Measurements from ENCODE around the gene SLC22A31. TPM values are rescaled to one million over a fixed set of nuclear protein-coding genes. Genes with fewer than 3 reads are reported as not detected.

Gene SLC22A31
- total RNA-seq, 1 experiment from 2014 or later: 4.5 TPM

GRCh38 chr16:89149386-89149785 is 51.0 kb downstream of the SLC22A31 start:
- ATAC-seq (no peak), DNase-seq (ENCODE audit: low read depth, low spot score) (no peak)
- no peak overlapping the region for H3K27ac ChIP-seq (ENCODE audit: low read length)
- no peaks in the 10 kb centered on the region for H3K36me3 ChIP-seq (ENCODE audit: control insufficient read depth, insufficient read depth, low read length)
- in situ Hi-C loops (cut with HindIII; ENCODE audit: low pct_unique_long_range_greater_than_20kb, low sequenced_read_pairs) (no loop called here), intact Hi-C loops (cut with micrococcal nuclease; ENCODE audit: unreplicated experiment) (no loop called here)
- POLR2A ChIA-PET: no interaction called here
- no peak for TF ChIP-seq POLR2AphosphoS5 (IDR thresholded peaks at IDR 0.05; ENCODE audit: low read depth, low read length)
- no peak for TF ChIP-seq TCF7L2 (IDR thresholded peaks at IDR 0.05; ENCODE audit: low read depth, low read length)
- no peak for TF ChIP-seq SIN3A (IDR thresholded peaks at IDR 0.05; ENCODE audit: borderline replicate concordance, insufficient read depth, low read depth, low read length)
- no peak for TF ChIP-seq REST (IDR thresholded peaks at IDR 0.05; ENCODE audit: insufficient read depth in 1 of 2, low read depth in 2 of 2, low read length in 1 of 2)
- no peak for TF ChIP-seq CTCF (IDR thresholded peaks at IDR 0.05)
- H3K4me1 ChIP-seq (ENCODE audit: control insufficient read depth, insufficient read depth, low read length): no peaks in the 10 kb centered on the region
- no peak overlapping the region for H3K4me3 ChIP-seq (ENCODE audit: low read depth in 2 of 2, low read length in 2 of 2)
- H3K27me3 ChIP-seq (ENCODE audit: control insufficient read depth, insufficient read depth, low read length): no peaks in the 10 kb centered on the region
- CTCF ChIA-PET: no interaction called here
- no TSS peak for BruUV-seq (replicated peaks)
- no peaks in the 10 kb centered on the region for H3K9me3 ChIP-seq (ENCODE audit: control insufficient read depth, insufficient read depth, low read depth, low read length)

GRCh38 chr16:89147085-89147817 is 53.1 kb downstream of the SLC22A31 start:
- no peak overlapping the region for H3K4me3 ChIP-seq (ENCODE audit: low read depth in 2 of 2, low read length in 2 of 2)
- intact Hi-C loops (cut with micrococcal nuclease; ENCODE audit: unreplicated experiment) (no loop called here), in situ Hi-C loops (cut with HindIII; ENCODE audit: low pct_unique_long_range_greater_than_20kb, low sequenced_read_pairs) (no loop called here)
- no peaks in the 10 kb centered on the region for H3K27me3 ChIP-seq (ENCODE audit: control insufficient read depth, insufficient read depth, low read length)
- ChIA-PET CTCF (no interaction called here), POLR2A (no interaction called here)
- no peaks in the 10 kb centered on the region for H3K36me3 ChIP-seq (ENCODE audit: control insufficient read depth, insufficient read depth, low read length)
- no peak for TF ChIP-seq POLR2AphosphoS5 (IDR thresholded peaks at IDR 0.05; ENCODE audit: low read depth, low read length)
- no peak for TF ChIP-seq SIN3A (IDR thresholded peaks at IDR 0.05; ENCODE audit: borderline replicate concordance, insufficient read depth, low read depth, low read length)
- no peak for TF ChIP-seq TCF7L2 (IDR thresholded peaks at IDR 0.05; ENCODE audit: low read depth, low read length)
- no peak for TF ChIP-seq CTCF (IDR thresholded peaks at IDR 0.05)
- TF ChIP-seq REST (IDR thresholded peaks at IDR 0.05; ENCODE audit: insufficient read depth in 1 of 2, low read depth in 2 of 2, low read length in 1 of 2): no peak
- no peaks in the 10 kb centered on the region for H3K9me3 ChIP-seq (ENCODE audit: control insufficient read depth, insufficient read depth, low read depth, low read length)
- no peaks in the 10 kb centered on the region for H3K4me1 ChIP-seq (ENCODE audit: control insufficient read depth, insufficient read depth, low read length)
- no TSS peak for BruUV-seq (replicated peaks)
- H3K27ac ChIP-seq (ENCODE audit: low read length): no peak overlapping the region
- ATAC-seq (no peak), DNase-seq (ENCODE audit: low read depth, low spot score) (no peak)
